HUES6 (cell line): ENCODE results near the gene MGAT1.

Source experiments
- H3K27ac ChIP-seq: 2 replicates; pipeline ENCODE4 v1.7.0; 2013; ENCODE audit warnings: low read depth, mild to moderate bottlenecking, low read length, inconsistent platforms
- H3K27me3 ChIP-seq: 2 replicates; pipeline ENCODE4 v1.6.1; 2013; ENCODE audit warnings: low read length; ENCODE audit not compliant: control insufficient read depth, insufficient read depth
- H3K36me3 ChIP-seq: 2 replicates; pipeline ENCODE4 v1.6.1; 2013; ENCODE audit warnings: low read length; ENCODE audit not compliant: control insufficient read depth, insufficient read depth
- H3K4me1 ChIP-seq: 2 replicates; pipeline ENCODE4 v1.6.1; 2013; ENCODE audit warnings: low read length; ENCODE audit not compliant: control insufficient read depth, insufficient read depth
- H3K4me3 ChIP-seq: 2 replicates; pipeline ENCODE4 v1.5.1; 2013; ENCODE audit warnings: low read depth, low read length
- H3K9ac ChIP-seq: one replicate; pipeline ENCODE4 v1.6.1; 2013; ENCODE audit warnings: mild to moderate bottlenecking, low read length
- H3K9me3 ChIP-seq: 2 replicates; pipeline ENCODE4 v1.6.1; 2013; ENCODE audit warnings: low read depth, low read length; ENCODE audit not compliant: control insufficient read depth, insufficient read depth

Gene MGAT1

GRCh38 chr5:180801596-180802324, 846 bp downstream of the MGAT1 start:
- Histone ChIP-seq H3K9ac (peak overlapping the region; percentile 35), H3K4me1 (peaks cover 21% of the 10 kb centered on the region), H3K9me3 (no peaks in the 10 kb centered on the region), H3K36me3 (peaks cover 13% of the 10 kb centered on the region), H3K27ac (no peak overlapping the region), H3K27me3 (no peaks in the 10 kb centered on the region), H3K4me3 (peak overlapping the region; percentile 92)

DNA sequence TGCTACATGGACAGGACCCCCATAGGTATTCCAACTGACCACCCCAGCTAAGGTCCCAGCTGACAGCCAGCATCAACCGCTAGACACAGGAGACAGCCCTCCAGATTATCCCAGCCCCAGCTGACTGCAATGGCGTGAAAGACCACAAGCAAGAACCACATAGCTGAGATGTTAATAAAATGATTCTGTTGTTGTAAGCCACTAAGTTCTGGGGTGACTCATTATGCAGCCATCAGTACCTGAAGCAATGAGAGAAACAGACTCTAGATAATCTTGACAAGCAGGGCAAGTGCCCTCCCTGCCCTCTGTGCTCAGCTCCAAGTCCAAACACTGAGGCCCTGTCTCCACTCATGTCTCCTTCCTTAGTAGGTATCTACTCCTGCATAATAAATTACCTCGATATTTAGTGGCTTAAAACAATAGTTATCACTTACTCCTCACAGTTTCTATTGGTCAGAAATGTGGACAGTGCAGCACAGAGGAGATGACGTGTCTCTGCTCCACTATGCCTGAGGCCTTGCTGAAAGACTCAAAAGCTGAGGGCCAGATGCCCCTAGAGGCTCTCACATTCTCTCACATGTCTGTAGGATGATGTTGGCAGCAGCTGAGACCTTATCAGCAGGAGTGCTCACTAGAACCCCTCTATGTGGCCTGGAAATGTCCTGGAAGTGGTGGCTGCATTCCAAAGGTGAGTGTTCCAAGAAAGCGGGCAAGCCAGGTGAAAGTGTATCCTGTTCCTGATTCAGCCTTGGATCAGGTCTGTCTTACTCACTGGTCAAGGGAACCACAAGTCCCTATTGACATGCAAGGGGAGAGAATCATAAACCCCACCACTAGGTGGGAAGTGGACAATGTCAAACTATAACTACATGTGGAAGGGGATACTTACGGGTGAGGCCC, 2.5 kb downstream of the MGAT1 start:
- no peaks in the 10 kb centered on the region for H3K27me3 ChIP-seq
- H3K4me1 ChIP-seq: peaks cover 28% of the 10 kb centered on the region
- H3K9ac ChIP-seq: no peak overlapping the region
- no peak overlapping the region for H3K27ac ChIP-seq
- no peaks in the 10 kb centered on the region for H3K9me3 ChIP-seq
- no peak overlapping the region for H3K4me3 ChIP-seq
- H3K36me3 ChIP-seq: peaks cover 13% of the 10 kb centered on the region; the same call in 1 of the 2 replicates

DNA sequence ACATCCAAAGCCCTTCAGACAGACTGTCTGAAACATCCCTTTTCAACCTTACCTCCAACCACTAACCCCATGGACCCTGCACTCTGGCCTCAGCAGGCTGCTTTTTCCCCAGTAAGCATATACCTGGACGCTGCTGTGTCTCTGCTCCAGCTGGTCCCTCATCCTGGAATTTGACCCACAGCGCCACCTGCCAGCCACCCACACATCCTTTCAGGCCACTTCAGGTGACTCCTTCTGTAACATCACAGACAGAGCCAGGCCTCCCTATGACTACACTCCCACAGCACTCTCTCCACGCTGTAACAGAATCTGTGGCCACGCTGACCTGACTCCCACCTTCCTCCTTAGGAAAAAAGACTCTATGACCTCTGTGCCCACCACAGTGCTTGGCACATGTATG, 3.4 kb downstream of the MGAT1 start:
- Histone ChIP-seq H3K36me3 (peaks cover 13% of the 10 kb centered on the region; the same call in 1 of the 2 replicates), H3K4me1 (peaks cover 23% of the 10 kb centered on the region)

DNA sequence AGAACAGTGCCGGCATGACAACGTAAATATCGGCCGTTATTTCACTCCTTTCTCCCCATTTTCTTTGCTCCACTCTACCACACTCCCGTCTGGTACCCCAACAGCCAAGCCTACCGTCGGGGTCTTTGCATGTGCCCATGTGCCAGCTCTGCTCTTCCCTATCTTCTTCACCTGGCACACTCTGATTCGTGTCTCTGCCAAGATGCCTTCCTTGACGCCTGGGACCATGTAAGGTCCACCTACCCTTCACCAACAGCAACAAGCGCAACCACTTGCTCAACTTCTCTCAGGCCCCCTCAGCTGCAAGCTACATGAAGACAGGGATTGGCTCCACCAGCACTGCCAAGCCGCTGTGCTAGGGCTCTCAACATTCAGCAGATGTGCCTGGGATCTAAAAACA, 4.4 kb downstream of the MGAT1 start:
- no peak overlapping the region for H3K9ac ChIP-seq

More for the DNA sequence above, 3.4 kb downstream of the MGAT1 start:
- no peak overlapping the region for H3K9ac ChIP-seq
- H3K27me3 ChIP-seq: no peaks in the 10 kb centered on the region
- no peak overlapping the region for H3K27ac ChIP-seq
- no peak overlapping the region for H3K4me3 ChIP-seq
- no peaks in the 10 kb centered on the region for H3K9me3 ChIP-seq

GRCh38 chr5:180797256-180798192, 5.1 kb downstream of the MGAT1 start:
- Histone ChIP-seq H3K36me3 (peaks cover 18% of the 10 kb centered on the region), H3K4me1 (peaks cover 12% of the 10 kb centered on the region; the same call in 1 of the 2 replicates), H3K27ac (no peak overlapping the region), H3K9ac (no peak overlapping the region), H3K27me3 (no peaks in the 10 kb centered on the region), H3K4me3 (no peak overlapping the region), H3K9me3 (no peaks in the 10 kb centered on the region)

More for the DNA sequence above, 4.4 kb downstream of the MGAT1 start:
- peaks cover 13% of the 10 kb centered on the region; the same call in 1 of the 2 replicates for H3K36me3 ChIP-seq
- no peaks in the 10 kb centered on the region for H3K9me3 ChIP-seq
- no peaks in the 10 kb centered on the region for H3K27me3 ChIP-seq
- no peak overlapping the region for H3K4me3 ChIP-seq
- peaks cover 13% of the 10 kb centered on the region for H3K4me1 ChIP-seq
- H3K27ac ChIP-seq: no peak overlapping the region

GRCh38 chr5:180795771-180796313, 6.8 kb downstream of the MGAT1 start:
- H3K27me3 ChIP-seq: no peaks in the 10 kb centered on the region
- H3K36me3 ChIP-seq: peaks cover 35% of the 10 kb centered on the region
- peaks cover 7% of the 10 kb centered on the region; the same call in 1 of the 2 replicates for H3K4me1 ChIP-seq
- H3K4me3 ChIP-seq: no peak overlapping the region
- H3K9ac ChIP-seq: no peak overlapping the region
- no peaks in the 10 kb centered on the region for H3K9me3 ChIP-seq
- no peak overlapping the region for H3K27ac ChIP-seq

DNA sequence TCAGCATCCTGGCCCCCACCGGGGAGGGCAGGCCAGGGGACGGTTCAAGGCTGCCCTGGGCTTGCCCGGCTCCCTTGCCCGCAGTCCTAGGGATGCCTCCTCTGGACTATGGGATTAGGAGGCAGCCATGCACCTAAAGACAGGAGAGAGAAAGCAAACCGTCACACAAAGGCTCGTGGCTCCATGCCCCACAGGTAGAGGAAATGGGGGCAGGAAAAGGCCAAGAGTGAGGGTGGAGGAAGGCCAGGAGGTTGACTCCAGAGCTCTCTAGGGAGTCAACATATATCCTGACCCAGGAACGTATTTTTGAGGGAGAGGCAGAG, 9.7 kb downstream of the MGAT1 start:
- H3K9ac ChIP-seq: no peak overlapping the region
- no peak overlapping the region for H3K27ac ChIP-seq
- no peak overlapping the region for H3K4me3 ChIP-seq
- no peaks in the 10 kb centered on the region for H3K27me3 ChIP-seq
- no peaks in the 10 kb centered on the region for H3K9me3 ChIP-seq
- H3K36me3 ChIP-seq: peaks cover 39% of the 10 kb centered on the region
- H3K4me1 ChIP-seq: peaks cover 11% of the 10 kb centered on the region

GRCh38 chr5:180792287-180792964, 10.2 kb downstream of the MGAT1 start:
- H3K9ac ChIP-seq: no peak overlapping the region
- H3K4me1 ChIP-seq: peaks cover 16% of the 10 kb centered on the region
- H3K4me3 ChIP-seq: no peak overlapping the region
- no peaks in the 10 kb centered on the region for H3K9me3 ChIP-seq
- peaks cover 38% of the 10 kb centered on the region for H3K36me3 ChIP-seq
- H3K27ac ChIP-seq: no peak overlapping the region
- no peaks in the 10 kb centered on the region for H3K27me3 ChIP-seq

- H3K36me3 ChIP-seq: peaks cover 38% of the 10 kb centered on the region
- no peaks in the 10 kb centered on the region for H3K9me3 ChIP-seq
- H3K9ac ChIP-seq: no peak overlapping the region
- H3K27ac ChIP-seq: no peak overlapping the region
- no peak overlapping the region for H3K4me3 ChIP-seq
- H3K27me3 ChIP-seq: no peaks in the 10 kb centered on the region
- H3K4me1 ChIP-seq: peaks cover 23% of the 10 kb centered on the region
Measured at GRCh38 chr5:180791611-180792213, 10.9 kb downstream of the MGAT1 start.

- Histone ChIP-seq H3K9ac (no peak overlapping the region), H3K36me3 (peaks cover 36% of the 10 kb centered on the region), H3K27me3 (no peaks in the 10 kb centered on the region), H3K4me3 (no peak overlapping the region), H3K4me1 (peaks cover 28% of the 10 kb centered on the region), H3K27ac (no peak overlapping the region), H3K9me3 (no peaks in the 10 kb centered on the region)
Measured at GRCh38 chr5:180790524-180790923, 12.1 kb downstream of the MGAT1 start.
